ENCODE results near the gene GOSR1.

The GOSR1 gene

DNA sequence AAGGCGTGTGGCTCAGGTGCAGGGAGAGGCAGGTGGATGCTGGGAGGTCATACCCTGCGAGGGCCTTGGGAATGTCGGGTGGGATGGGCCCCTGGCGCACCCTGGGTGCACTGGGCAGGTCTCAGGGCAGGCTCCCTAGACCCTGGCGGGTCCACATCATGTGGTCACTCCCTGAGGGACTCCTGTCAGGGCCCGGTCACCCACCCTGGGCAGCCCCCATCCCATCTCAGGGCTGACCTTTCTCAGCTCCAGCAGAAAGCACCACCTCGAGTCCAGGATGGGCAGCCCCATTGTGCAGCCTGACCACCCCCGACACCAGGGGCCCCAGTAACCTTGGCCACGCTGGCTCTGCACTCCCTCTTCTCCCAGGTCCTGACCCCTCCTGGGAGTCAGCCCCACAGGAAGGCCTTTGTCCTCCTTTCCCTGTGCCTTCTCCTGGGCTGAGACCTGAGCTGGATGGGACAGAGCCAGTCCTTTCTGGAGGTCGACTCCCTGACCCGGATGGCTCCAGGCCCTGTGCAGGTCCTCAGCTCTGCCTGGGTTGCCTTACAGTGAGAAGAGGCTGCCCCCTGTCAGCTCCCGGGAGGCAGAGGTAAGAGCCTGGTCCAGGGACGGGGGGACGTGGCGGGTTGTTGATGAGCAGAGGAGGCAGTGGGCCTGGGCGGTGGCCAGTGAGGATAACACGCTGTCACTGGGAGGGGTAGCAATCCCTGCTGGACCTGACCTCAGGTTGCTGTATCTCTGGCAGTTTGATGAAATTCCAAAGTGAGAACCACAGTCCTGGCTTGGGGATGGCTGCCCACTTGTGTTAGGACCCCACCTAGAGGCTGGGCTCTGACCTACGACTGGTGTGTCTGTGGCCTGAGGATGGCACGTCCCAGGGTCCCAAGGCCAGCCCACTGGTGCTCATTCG, 77.9 kb downstream of the GOSR1 start:
- peak in 1 of 2 experiments; percentile 45 for DNase-seq (ENCODE audit: low read depth in 1 of 2, low spot score in 1 of 2)
- H3K27me3 ChIP-seq (ENCODE audit: insufficient read depth, poor library complexity, severe bottlenecking) = no peaks in the 10 kb centered on the region
- TF ChIP-seq CTCF (IDR thresholded peaks at IDR 0.05; ENCODE audit: insufficient read depth, low read length) (peak; percentile 19), GABPA (IDR thresholded peaks at IDR 0.05; ENCODE audit: low read depth) (no peak)
- H3K4me3 ChIP-seq (replicated peaks; ENCODE audit: insufficient read depth, low read length) = no peak overlapping the region
- H3K27ac ChIP-seq (replicated peaks) = no peak overlapping the region

DNA sequence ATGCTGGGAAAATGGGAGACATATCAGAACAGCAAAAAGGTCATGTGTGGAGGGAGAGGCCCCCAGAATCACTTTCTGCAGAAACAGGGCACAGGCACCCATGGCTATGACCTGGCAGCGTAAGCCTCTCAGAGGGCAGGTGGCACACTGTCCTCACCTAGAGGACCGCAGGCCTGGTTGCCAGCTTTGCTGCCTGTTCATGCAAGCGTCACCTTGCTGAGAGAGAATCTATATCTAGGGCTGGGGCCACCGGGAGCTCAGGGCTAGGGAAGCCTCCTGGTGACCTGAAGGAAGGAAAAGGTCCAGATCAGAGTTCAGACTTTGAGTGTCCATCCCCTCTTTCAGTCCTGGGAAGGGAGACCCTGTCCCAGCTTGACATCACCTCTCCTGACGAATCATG, 78.7 kb downstream of the GOSR1 start:
- H3K4me3 ChIP-seq (replicated peaks; ENCODE audit: insufficient read depth, low read length) = no peak overlapping the region
- no peak for TF ChIP-seq POLR2AphosphoS5 (IDR thresholded peaks at IDR 0.05; ENCODE audit: low read depth)
- no peak overlapping the region for H3K27ac ChIP-seq (replicated peaks)
- H3K27me3 ChIP-seq (ENCODE audit: insufficient read depth, poor library complexity, severe bottlenecking) = no peaks in the 10 kb centered on the region
- DNase-seq (ENCODE audit: low read depth in 1 of 2, low spot score in 1 of 2) = no peak

DNA sequence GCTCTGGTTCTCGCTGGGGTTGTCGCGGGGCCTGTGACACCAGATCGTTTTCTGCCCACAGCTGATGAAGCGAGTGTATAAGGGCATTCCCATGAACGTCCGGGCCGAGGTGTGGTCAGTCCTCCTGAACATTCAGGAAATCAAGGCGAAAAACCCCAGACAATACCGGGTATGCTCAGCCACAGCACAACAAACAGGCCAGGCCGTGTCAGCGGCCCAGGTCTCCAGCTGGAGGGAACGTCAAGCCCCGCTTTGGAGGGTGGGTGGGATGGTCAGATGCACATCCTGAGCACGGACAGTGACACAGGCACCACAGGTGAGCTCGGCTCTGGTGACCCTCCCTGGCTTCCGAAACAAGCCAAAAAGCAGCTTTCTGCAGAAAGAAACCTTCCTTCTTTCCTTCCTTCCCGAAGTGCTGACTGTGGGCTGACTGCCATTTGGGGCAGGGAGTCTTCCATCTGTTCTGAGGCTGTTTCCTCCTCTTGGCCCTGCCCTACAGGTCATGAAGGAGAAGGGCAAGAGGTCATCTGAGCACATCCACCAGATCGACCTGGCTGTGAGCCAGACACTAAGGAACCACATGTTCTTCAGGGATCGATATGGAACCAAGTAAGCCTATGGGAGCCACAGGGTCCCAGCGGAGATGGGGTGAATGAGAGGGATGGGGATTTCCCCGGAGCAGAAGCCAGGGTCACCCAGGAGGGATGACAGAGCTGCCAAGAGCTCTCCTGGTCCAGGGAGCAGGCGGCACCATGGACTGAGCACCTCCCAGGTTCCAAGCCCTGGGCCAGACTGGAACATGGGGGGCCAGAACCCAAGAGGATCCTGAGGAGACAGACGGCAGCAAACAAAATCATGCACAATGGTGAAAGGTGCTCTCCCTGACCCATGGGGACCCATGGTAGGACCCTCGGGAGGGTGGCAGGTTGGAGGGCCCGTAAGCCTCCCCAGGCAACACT, 79.4 kb downstream of the GOSR1 start:
- H3K27me3 ChIP-seq (ENCODE audit: insufficient read depth, poor library complexity, severe bottlenecking) = no peaks in the 10 kb centered on the region
- no peak for DNase-seq (ENCODE audit: low read depth in 1 of 2, low spot score in 1 of 2)
- H3K27ac ChIP-seq (replicated peaks) = no peak overlapping the region; the same call in 1 of the 2 replicates
- no peak overlapping the region for H3K4me3 ChIP-seq (replicated peaks; ENCODE audit: insufficient read depth, low read length)
- TF ChIP-seq SPI1 (IDR thresholded peaks at IDR 0.05; ENCODE audit: borderline replicate concordance, low read depth) (no peak), GABPA (IDR thresholded peaks at IDR 0.05; ENCODE audit: low read depth) (no peak), CTCF (IDR thresholded peaks at IDR 0.05; ENCODE audit: insufficient read depth, low read length) (no peak)
- TF ChIP-seq, protein P1, sequence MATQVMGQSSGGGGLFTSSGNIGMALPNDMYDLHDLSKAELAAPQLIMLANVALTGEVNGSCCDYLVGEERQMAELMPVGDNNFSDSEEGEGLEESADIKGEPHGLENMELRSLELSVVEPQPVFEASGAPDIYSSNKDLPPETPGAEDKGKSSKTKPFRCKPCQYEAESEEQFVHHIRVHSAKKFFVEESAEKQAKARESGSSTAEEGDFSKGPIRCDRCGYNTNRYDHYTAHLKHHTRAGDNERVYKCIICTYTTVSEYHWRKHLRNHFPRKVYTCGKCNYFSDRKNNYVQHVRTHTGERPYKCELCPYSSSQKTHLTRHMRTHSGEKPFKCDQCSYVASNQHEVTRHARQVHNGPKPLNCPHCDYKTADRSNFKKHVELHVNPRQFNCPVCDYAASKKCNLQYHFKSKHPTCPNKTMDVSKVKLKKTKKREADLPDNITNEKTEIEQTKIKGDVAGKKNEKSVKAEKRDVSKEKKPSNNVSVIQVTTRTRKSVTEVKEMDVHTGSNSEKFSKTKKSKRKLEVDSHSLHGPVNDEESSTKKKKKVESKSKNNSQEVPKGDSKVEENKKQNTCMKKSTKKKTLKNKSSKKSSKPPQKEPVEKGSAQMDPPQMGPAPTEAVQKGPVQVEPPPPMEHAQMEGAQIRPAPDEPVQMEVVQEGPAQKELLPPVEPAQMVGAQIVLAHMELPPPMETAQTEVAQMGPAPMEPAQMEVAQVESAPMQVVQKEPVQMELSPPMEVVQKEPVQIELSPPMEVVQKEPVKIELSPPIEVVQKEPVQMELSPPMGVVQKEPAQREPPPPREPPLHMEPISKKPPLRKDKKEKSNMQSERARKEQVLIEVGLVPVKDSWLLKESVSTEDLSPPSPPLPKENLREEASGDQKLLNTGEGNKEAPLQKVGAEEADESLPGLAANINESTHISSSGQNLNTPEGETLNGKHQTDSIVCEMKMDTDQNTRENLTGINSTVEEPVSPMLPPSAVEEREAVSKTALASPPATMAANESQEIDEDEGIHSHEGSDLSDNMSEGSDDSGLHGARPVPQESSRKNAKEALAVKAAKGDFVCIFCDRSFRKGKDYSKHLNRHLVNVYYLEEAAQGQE (IDR thresholded peaks at IDR 0.05; ENCODE audit: insufficient replicate concordance, low read depth) = no peak

GRCh38 chr17:30557916-30558685, 80.9 kb downstream of the GOSR1 start:
- DNase-seq (ENCODE audit: low read depth in 1 of 2, low spot score in 1 of 2) = no peak
- no peaks in the 10 kb centered on the region for H3K27me3 ChIP-seq (ENCODE audit: insufficient read depth, poor library complexity, severe bottlenecking)
- H3K4me3 ChIP-seq (replicated peaks; ENCODE audit: insufficient read depth, low read length) = no peak overlapping the region
- no peak overlapping the region for H3K27ac ChIP-seq (replicated peaks)
- TF ChIP-seq GABPA (IDR thresholded peaks at IDR 0.05; ENCODE audit: low read depth) = no peak
- no peak for TF ChIP-seq SPI1 (IDR thresholded peaks at IDR 0.05; ENCODE audit: borderline replicate concordance, low read depth)
